Ishikawa (cell line): ENCODE results near the gene ANXA6.

Experiments used
- CEBPB ChIP-seq: IDR thresholded peaks from 2 replicates; pipeline ENCODE4 v1.6.1; 2012
- CREB1 ChIP-seq: IDR thresholded peaks from 2 replicates; pipeline ENCODE4 v1.6.1; 2012; ENCODE audit warnings: low read depth
- EP300 ChIP-seq: IDR thresholded peaks from 2 replicates; pipeline ENCODE4 v1.6.1; 2012; ENCODE audit warnings: borderline replicate concordance
- FOXM1 ChIP-seq: IDR thresholded peaks from 2 replicates; pipeline ENCODE4 v1.6.1; 2012; ENCODE audit warnings: low read depth, borderline replicate concordance
- MAX ChIP-seq: IDR thresholded peaks from 2 replicates; pipeline ENCODE4 v1.6.1; 2012
- TAF1 ChIP-seq: IDR thresholded peaks from 2 replicates; pipeline ENCODE4 v1.6.1; 2012; ENCODE audit warnings: low read depth, mild to moderate bottlenecking
- TCF12 ChIP-seq: IDR thresholded peaks from 2 replicates; pipeline ENCODE4 v1.6.1; 2012; ENCODE audit warnings: low read depth
- YY1 ChIP-seq: IDR thresholded peaks from 2 replicates; pipeline ENCODE4 v1.6.1; 2012; ENCODE audit warnings: low read depth

- TF ChIP-seq FOXM1 (no peak), MAX (no peak), TAF1 (no peak), EP300 (no peak), CEBPB (no peak), CREB1 (no peak), YY1 (no peak), TCF12 (no peak)
Observed at GRCh38 chr5:151174612-151175101, 17.1 kb upstream of the ANXA6 start.
